ENCODE data around the gene RIC3. TPM values are rescaled to one million over a fixed set of nuclear protein-coding genes. Genes with fewer than 3 reads are reported as not detected.
A peak's percentile ranks its signal among the peaks of the same experiment; 100 is the strongest.

Gene RIC3
- total RNA-seq, 1 donor from 2014 or later, result 17.7 TPM

DNA sequence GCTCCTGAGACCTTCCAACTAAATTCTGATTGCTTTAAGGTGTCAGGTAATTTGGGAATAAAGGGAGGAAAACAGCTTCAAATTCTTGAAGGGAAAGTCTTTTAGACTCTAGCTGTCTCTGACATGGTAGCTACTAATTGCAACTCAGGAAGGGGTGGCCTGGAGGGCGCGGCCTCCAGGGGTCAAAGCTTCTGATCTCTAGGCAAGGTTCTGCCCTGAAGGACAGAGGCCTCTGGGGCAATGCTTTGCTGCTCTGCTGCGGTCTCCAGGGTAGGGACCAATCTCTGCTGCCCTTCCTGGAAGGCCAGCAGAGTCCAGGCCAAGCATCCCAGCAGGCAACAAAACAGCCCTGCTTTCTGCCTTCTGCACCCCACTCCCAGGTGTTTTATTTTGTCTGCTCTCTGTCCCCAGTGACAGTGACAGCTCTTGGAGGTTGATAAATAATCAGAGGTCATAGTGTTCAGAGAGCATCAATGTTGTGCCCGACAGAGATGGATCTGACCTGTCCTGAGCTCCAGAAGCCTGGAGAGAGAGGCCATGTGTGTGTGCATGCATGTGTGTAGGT is 89.6 kb downstream of the RIC3 start:
- no peak for TF ChIP-seq POLR2A (IDR thresholded peaks at IDR 0.05)
- TF ChIP-seq POLR2AphosphoS5 (IDR thresholded peaks at IDR 0.05; ENCODE audit: insufficient read depth in 1 of 2, low read depth in 1 of 2), result no peak
- TF ChIP-seq, protein P1, sequence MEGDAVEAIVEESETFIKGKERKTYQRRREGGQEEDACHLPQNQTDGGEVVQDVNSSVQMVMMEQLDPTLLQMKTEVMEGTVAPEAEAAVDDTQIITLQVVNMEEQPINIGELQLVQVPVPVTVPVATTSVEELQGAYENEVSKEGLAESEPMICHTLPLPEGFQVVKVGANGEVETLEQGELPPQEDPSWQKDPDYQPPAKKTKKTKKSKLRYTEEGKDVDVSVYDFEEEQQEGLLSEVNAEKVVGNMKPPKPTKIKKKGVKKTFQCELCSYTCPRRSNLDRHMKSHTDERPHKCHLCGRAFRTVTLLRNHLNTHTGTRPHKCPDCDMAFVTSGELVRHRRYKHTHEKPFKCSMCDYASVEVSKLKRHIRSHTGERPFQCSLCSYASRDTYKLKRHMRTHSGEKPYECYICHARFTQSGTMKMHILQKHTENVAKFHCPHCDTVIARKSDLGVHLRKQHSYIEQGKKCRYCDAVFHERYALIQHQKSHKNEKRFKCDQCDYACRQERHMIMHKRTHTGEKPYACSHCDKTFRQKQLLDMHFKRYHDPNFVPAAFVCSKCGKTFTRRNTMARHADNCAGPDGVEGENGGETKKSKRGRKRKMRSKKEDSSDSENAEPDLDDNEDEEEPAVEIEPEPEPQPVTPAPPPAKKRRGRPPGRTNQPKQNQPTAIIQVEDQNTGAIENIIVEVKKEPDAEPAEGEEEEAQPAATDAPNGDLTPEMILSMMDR (IDR thresholded peaks at IDR 0.05), result no peak
- H3K4me3 ChIP-seq, result no peak overlapping the region
- intact Hi-C loops (cut with DNase I), result no loop called here
- no peaks in the 10 kb centered on the region for H3K9me3 ChIP-seq
- no peak overlapping the region for H3K27ac ChIP-seq
- no peak for DNase-seq (ENCODE audit: extremely low spot score in 2 of 2)
- no peaks in the 10 kb centered on the region for H3K36me3 ChIP-seq
- H3K4me1 ChIP-seq, result peaks cover 23% of the 10 kb centered on the region
- H3K27me3 ChIP-seq, result no peaks in the 10 kb centered on the region

DNA sequence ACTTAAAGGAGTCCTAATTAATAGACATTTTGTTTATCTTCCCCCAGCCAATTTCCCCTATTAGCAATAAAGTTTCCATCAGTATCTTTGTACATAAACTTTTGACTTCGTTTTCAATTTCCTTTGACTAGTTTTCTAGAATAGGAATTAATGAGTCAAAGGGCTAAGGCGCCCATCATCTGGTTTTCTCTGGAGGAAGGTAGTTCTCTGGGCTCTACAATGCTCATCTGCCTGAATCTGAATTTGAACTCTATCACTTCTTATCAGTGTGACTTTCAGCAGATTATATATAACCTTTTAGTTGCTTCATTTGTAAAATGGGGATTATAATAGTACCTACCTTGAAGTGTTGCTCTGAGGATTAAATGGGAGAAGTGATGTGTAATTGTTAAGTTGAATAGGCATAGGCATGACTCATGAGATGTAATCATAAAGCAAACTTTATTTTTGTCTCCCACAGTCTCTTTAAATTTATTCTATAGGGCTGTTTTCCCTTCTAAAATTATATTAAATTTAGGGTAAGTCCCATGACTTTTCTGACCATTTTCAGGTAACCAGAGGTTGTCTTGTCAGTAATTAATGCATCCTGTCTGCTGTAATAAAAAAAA is 93.6 kb downstream of the RIC3 start:
- Histone ChIP-seq H3K4me1 (no peaks in the 10 kb centered on the region), H3K4me3 (no peak overlapping the region), H3K27ac (no peak overlapping the region), H3K27me3 (no peaks in the 10 kb centered on the region), H3K36me3 (no peaks in the 10 kb centered on the region), H3K9me3 (no peaks in the 10 kb centered on the region)
- no peak for DNase-seq (ENCODE audit: extremely low spot score in 2 of 2)
- intact Hi-C loops (cut with DNase I), result no loop called here
- TF ChIP-seq, protein P1 (IDR thresholded peaks at IDR 0.05), result no peak
- no peak for TF ChIP-seq POLR2A (IDR thresholded peaks at IDR 0.05)
- no peak for TF ChIP-seq POLR2AphosphoS5 (IDR thresholded peaks at IDR 0.05; ENCODE audit: insufficient read depth in 1 of 2, low read depth in 1 of 2)

DNA sequence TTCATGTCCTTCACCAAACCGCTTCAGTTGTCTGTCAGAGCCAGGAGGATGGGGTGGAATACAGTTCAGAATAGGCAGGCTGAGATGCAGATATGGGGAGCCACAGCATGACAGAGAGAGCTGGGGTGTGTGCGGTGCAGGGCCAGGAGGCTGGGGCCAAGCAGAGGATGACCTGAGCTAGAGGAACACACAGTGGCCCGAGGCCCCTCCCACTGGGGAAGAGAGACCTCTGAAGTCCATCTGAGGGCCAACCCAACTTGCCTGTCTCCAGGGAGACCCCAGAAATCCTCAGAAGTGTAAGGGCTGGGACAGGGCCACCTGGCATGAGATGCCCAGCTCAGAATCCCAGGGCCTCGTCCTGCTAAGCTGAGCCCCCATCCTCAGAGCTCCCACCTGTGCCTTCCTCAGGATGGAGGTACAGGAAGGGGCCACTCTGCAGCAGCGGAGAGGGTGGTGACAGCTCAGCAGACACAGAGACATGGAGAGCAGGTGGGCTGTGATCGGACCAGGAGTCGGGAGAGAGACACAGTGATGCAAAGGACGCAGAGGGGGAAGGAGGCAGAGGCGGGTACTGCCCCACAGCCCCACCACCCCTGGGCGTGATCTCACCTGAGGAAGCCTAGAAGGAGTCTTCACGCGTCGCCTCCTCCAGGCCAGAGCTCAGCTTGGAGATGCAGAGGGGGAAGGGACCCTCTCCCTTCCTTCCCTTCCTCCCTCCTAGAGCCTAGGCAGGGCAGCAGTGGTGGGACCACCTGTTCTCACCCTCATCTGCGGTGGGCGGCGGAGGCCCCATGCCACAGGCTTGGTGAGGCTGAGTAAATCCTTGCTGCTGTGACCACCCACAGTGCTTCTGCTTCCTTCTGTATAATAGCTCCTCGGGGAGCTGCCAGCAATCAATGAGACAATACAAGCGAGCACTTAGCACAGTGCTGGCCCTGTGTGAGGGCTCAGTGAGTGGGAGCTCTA is 96.9 kb downstream of the RIC3 start:
- H3K27me3 ChIP-seq, result no peaks in the 10 kb centered on the region
- peaks cover 28% of the 10 kb centered on the region for H3K4me1 ChIP-seq
- intact Hi-C loops (cut with DNase I), result loop anchor here (5.0 kb wide), 1 partner anchor 40 kb away; no protein-coding TSS in a partner anchor
- no peaks in the 10 kb centered on the region for H3K36me3 ChIP-seq
- no peak overlapping the region for H3K27ac ChIP-seq
- H3K9me3 ChIP-seq, result no peaks in the 10 kb centered on the region
- no peak for DNase-seq (ENCODE audit: extremely low spot score in 2 of 2)
- no peak overlapping the region for H3K4me3 ChIP-seq
- TF ChIP-seq POLR2A (IDR thresholded peaks at IDR 0.05) (no peak), POLR2AphosphoS5 (IDR thresholded peaks at IDR 0.05; ENCODE audit: insufficient read depth in 1 of 2, low read depth in 1 of 2) (no peak)
- TF ChIP-seq, protein P1 (IDR thresholded peaks at IDR 0.05), result no peak

DNA sequence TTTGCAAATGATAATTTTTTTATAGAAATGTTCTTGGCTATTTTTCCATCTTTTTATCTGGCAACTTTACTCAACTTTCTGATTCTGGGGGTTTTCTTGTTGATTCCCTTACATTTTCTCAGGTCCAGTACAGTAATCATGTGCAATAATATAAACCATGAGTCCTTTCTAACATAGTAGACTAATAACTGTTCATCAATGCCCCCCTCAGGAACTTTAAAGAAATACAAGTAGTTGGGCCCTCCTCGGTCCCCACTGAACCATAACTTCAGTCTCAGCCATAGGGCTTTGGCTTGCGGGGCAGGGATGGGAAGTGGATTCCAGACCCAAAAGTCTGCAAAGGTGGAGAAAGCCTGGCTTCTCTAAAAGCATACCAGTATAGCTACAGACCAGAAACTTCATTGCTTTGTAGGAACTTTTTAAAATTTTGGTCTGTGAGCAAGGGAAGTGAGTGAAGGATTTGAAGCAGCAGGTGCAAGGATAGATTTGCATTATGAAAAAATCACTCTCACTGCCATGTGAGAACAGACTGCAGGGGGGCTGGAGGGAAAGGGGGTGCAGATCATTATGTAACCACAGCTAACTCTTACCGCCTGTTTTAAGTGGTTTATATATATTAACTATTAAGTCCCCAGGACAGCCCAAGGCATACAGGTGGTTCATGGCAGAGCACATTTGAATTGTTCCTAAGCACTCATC is 98.3 kb downstream of the RIC3 start:
- H3K27me3 ChIP-seq, result no peaks in the 10 kb centered on the region
- no peak for TF ChIP-seq POLR2A (IDR thresholded peaks at IDR 0.05)
- TF ChIP-seq, protein P1 (IDR thresholded peaks at IDR 0.05), result peak in 1 of 3 experiments; percentile 32
- TF ChIP-seq POLR2AphosphoS5 (IDR thresholded peaks at IDR 0.05; ENCODE audit: insufficient read depth in 1 of 2, low read depth in 1 of 2), result no peak
- H3K4me1 ChIP-seq, result peaks cover 28% of the 10 kb centered on the region
- H3K36me3 ChIP-seq, result no peaks in the 10 kb centered on the region
- H3K27ac ChIP-seq, result no peak overlapping the region
- H3K4me3 ChIP-seq, result no peak overlapping the region
- H3K9me3 ChIP-seq, result no peaks in the 10 kb centered on the region
- intact Hi-C loops (cut with DNase I), result loop anchor here (5.0 kb wide), 1 partner anchor 38 kb away; no protein-coding TSS in a partner anchor
- DNase-seq (ENCODE audit: extremely low spot score in 2 of 2), result no peak
